Esophagus muscularis mucosa (tissue), 4 donors: ENCODE results near the gene ATP1B4.

Source experiments
- CTCF ChIP-seq, 3 experiments: fragments of 200-600 bp in 2 of 3; fragments of 450-650 bp in 1 of 3; sonication (generic) in 2 of 3; IDR thresholded peaks; one replicate each; pipeline ENCODE4 v1.5.1; 2017 to 2019; ENCODE audit warnings: antibody characterized with exemption in 3 of 3, mild to moderate bottlenecking in 2 of 3, moderate library complexity in 1 of 3
- EP300 ChIP-seq: sonication (generic); formaldehyde crosslinking; IDR thresholded peaks from one replicate; pipeline ENCODE4 v1.6.1; 2017; ENCODE audit warnings: antibody characterized with exemption
- POLR2A ChIP-seq: fragments of 450-650 bp; IDR thresholded peaks from one replicate; pipeline ENCODE4 v1.6.1; 2017; ENCODE audit warnings: antibody characterized with exemption, moderate library complexity, mild to moderate bottlenecking, low read depth
- POLR2AphosphoS5 ChIP-seq, 2 donors: sonication (generic); formaldehyde crosslinking; IDR thresholded peaks; one replicate each; pipeline ENCODE4 v1.6.1; 2017; ENCODE audit warnings: antibody characterized with exemption in 2 of 2

DNA sequence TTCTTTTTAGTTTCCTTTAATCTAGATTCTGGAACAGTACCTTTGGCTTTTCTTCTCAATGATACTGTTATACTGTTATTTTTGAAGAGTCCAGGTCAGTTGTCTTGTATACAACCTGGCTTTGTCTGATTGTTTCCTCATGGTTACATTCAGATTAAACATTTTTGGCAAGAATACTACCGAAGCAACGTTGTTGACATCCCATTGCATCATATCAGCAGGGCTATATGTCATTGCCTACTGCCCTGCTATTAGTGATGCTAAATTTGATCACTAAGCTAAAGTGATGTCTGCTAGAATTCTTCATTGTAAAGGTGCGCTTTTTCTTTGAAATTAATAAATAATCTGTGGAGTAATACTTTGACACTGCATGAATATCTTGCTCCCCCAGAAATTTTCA, 5.8 kb upstream of the ATP1B4 start:
- TF ChIP-seq CTCF (IDR thresholded peaks at IDR 0.05) (no peak), POLR2A (no peak), POLR2AphosphoS5 (IDR thresholded peaks at IDR 0.05) (no peak), EP300 (no peak)
